Measurements from ENCODE around the gene PPM1D. TPM values are rescaled to one million over a fixed set of nuclear protein-coding genes. Genes with fewer than 3 reads are reported as not detected.
"Not testable (repeated sequence)": the region's sequence is repeated elsewhere in the genome, so short reads cannot be mapped to it uniquely, and the experiment has no call there.

Gene PPM1D
- total RNA-seq, 1 experiment from 2014 or later = 16.3 TPM

- in situ Hi-C loops (cut with HindIII; ENCODE audit: low pct_unique_long_range_greater_than_20kb, low sequenced_read_pairs) = no loop called here
- peak; percentile 95 for DNase-seq (ENCODE audit: low read depth, low spot score)
Measured at GRCh38 chr17:60641810-60642220, 41.8 kb downstream of the PPM1D start.

DNA sequence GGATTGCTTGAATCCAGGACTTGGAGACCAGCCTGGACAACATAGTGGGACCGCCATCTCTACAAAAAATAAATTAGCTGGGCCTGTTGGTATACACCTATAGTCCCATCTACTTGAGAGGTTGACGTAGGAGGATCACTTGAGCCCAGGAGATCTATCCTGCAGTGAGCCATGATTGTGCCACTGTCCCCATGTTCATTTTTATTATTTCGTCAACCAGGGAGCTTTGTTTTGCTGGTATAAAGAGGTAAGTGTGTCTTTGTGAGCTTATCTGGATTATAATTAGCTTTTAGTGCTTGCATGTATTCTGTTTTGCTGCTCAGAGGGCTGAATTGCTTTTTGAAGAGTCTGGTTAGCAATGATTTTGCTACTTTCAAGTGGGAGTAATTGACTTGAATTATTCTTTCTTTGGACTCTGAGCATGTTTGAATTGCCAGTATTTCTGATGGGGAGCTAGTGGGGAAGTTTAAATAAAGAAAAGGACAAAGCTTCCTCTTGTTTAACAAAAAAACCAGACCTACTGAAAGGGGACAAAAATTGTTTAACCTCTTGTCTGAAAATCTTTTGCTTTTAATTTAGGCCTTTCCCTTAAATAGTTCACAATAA, 46.0 kb downstream of the PPM1D start:
- in situ Hi-C loops (cut with HindIII; ENCODE audit: low pct_unique_long_range_greater_than_20kb, low sequenced_read_pairs) = no loop called here
- peak; percentile 47 for DNase-seq (ENCODE audit: low read depth, low spot score)

DNA sequence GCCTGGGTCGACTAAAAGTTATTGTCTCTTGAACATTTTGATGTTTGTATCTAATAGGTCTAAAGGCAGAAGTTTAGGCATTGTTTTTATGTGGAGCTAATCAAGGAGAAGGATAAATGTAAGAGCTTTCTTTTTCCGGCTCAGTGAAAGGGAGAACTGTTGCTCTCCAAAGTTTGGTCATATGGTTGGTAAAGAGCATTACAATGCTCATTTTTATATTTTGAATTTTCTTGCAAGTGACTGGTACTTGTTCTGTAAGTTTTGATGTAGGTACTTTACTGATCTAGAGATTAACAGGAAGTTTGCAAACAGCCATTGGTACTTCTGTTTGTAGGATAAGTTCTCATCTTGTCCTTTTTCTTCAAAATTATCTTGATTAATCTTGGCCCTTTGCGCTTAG, 46.7 kb downstream of the PPM1D start:
- in situ Hi-C loops (cut with HindIII; ENCODE audit: low pct_unique_long_range_greater_than_20kb, low sequenced_read_pairs) = no loop called here

GRCh38 chr17:60647705-60648104, 47.7 kb downstream of the PPM1D start:
- in situ Hi-C loops (cut with HindIII; ENCODE audit: low pct_unique_long_range_greater_than_20kb, low sequenced_read_pairs) = no loop called here
- no peak for DNase-seq (ENCODE audit: low read depth, low spot score)

More for the DNA sequence above, 46.7 kb downstream of the PPM1D start:
- DNase-seq (ENCODE audit: low read depth, low spot score) = peak; percentile 51

GRCh38 chr17:60652454-60653247, 52.7 kb downstream of the PPM1D start:
- in situ Hi-C loops (cut with HindIII; ENCODE audit: low pct_unique_long_range_greater_than_20kb, low sequenced_read_pairs) = no loop called here
- DNase-seq (ENCODE audit: low read depth, low spot score) = no peak

- in situ Hi-C loops (cut with HindIII; ENCODE audit: low pct_unique_long_range_greater_than_20kb, low sequenced_read_pairs) = no loop called here
- DNase-seq (ENCODE audit: low read depth, low spot score) = no peak
Measured at GRCh38 chr17:60653569-60653968, 53.6 kb downstream of the PPM1D start.

GRCh38 chr17:60656499-60656898, 56.5 kb downstream of the PPM1D start:
- peak; percentile 60 for DNase-seq (ENCODE audit: low read depth, low spot score)
- in situ Hi-C loops (cut with HindIII; ENCODE audit: low pct_unique_long_range_greater_than_20kb, low sequenced_read_pairs) = no loop called here

GRCh38 chr17:60659156-60659555, 59.2 kb downstream of the PPM1D start:
- in situ Hi-C loops (cut with HindIII; ENCODE audit: low pct_unique_long_range_greater_than_20kb, low sequenced_read_pairs) = no loop called here
- no peak for DNase-seq (ENCODE audit: low read depth, low spot score)

DNA sequence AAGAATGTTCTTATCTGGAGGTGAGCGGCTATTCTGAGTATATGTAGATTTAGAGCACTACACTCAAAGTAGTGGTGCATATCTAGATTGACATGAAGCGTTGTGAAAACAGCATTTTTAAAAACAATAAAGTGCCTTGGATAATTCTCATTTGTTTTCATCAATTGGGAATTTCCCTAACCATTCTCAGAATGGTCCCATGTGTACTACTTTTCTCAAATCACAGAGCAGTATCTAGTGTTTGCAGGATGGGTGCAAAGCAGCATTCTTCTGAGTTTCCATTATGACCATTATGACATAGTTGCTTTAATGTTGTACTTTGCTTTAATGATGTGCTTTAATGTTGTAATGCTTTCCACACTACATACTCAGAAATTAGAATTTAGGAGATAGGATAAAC, 61.5 kb downstream of the PPM1D start:
- in situ Hi-C loops (cut with HindIII; ENCODE audit: low pct_unique_long_range_greater_than_20kb, low sequenced_read_pairs) = no loop called here

GRCh38 chr17:60664022-60664421, 64.0 kb downstream of the PPM1D start:
- in situ Hi-C loops (cut with HindIII; ENCODE audit: low pct_unique_long_range_greater_than_20kb, low sequenced_read_pairs) = no loop called here
- no peak for DNase-seq (ENCODE audit: low read depth, low spot score)

More for the DNA sequence above, 61.5 kb downstream of the PPM1D start:
- DNase-seq (ENCODE audit: low read depth, low spot score) = no peak

DNA sequence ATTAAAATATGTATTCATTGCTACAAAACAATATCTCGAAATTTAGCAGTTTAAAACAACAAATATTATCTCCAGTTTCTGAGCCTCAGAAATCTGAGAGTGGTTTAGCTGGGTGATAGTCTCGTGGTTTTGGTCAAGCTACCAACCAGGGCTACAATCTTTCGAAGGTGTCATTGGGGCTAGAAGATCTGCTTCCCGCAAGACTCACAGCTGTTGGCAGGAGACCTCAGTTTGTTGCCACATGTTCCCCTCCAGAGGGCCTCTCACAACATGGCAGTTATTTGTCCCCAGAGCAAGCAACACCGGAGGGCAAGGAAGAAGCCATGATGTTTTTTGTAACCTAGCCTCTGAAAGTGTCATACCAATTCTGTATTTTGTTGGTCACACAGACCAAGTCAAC, 65.6 kb downstream of the PPM1D start:
- in situ Hi-C loops (cut with HindIII; ENCODE audit: low pct_unique_long_range_greater_than_20kb, low sequenced_read_pairs) = no loop called here
- no peak for DNase-seq (ENCODE audit: low read depth, low spot score)

GRCh38 chr17:60668741-60669140, 68.7 kb downstream of the PPM1D start:
- in situ Hi-C loops (cut with HindIII; ENCODE audit: low pct_unique_long_range_greater_than_20kb, low sequenced_read_pairs); DNase-seq (ENCODE audit: low read depth, low spot score): not testable (repeated sequence)

GRCh38 chr17:60671482-60671881, 71.5 kb downstream of the PPM1D start:
- in situ Hi-C loops (cut with HindIII; ENCODE audit: low pct_unique_long_range_greater_than_20kb, low sequenced_read_pairs) = no loop called here
- DNase-seq (ENCODE audit: low read depth, low spot score) = peak; percentile 81

- peak; percentile 21 for DNase-seq (ENCODE audit: low read depth, low spot score)
- in situ Hi-C loops (cut with HindIII; ENCODE audit: low pct_unique_long_range_greater_than_20kb, low sequenced_read_pairs) = not testable (repeated sequence)
Measured at GRCh38 chr17:60674637-60675036, 74.6 kb downstream of the PPM1D start.

GRCh38 chr17:60675997-60676396, 76.0 kb downstream of the PPM1D start:
- DNase-seq (ENCODE audit: low read depth, low spot score) = no peak
- in situ Hi-C loops (cut with HindIII; ENCODE audit: low pct_unique_long_range_greater_than_20kb, low sequenced_read_pairs) = no loop called here

GRCh38 chr17:60676758-60677307, 76.8 kb downstream of the PPM1D start:
- in situ Hi-C loops (cut with HindIII; ENCODE audit: low pct_unique_long_range_greater_than_20kb, low sequenced_read_pairs) = no loop called here
- DNase-seq (ENCODE audit: low read depth, low spot score) = no peak

GRCh38 chr17:60677308-60678117, 77.5 kb downstream of the PPM1D start, which contains the start of gene BCAS3:
BCAS3 (plus strand) TSS chr17:60677851.
- in situ Hi-C loops (cut with HindIII; ENCODE audit: low pct_unique_long_range_greater_than_20kb, low sequenced_read_pairs) = no loop called here
- peak; percentile 100 for DNase-seq (ENCODE audit: low read depth, low spot score)

GRCh38 chr17:60678118-60678444, 78.1 kb downstream of the PPM1D start:
- no peak for DNase-seq (ENCODE audit: low read depth, low spot score)

More at GRCh38 chr17:60678118-60678444, 78.1 kb downstream of the PPM1D start:
- in situ Hi-C loops (cut with HindIII; ENCODE audit: low pct_unique_long_range_greater_than_20kb, low sequenced_read_pairs) = no loop called here
